H1 (cell line): ENCODE results near the gene ZIC5. TPM values are rescaled to one million over a fixed set of nuclear protein-coding genes. Genes with fewer than 3 reads are reported as not detected.

Experiments
- CTCF ChIA-PET: fragments of 300-600 bp; sonication (Branson Sonifier 250); formaldehyde crosslinking; loops from one replicate; lab custom pipeline; 2021; ENCODE audit not compliant: partially characterized antibody; lab: Charles Lee
- POLR2A ChIA-PET: fragments of 300-600 bp; sonication (Branson Sonifier 250); formaldehyde crosslinking; loops from one replicate; lab custom pipeline; 2021; ENCODE audit warnings: inconsistent platforms; ENCODE audit not compliant: partially characterized antibody; lab: Charles Lee
- DNase-seq, 2 experiments: peaks; one replicate each; pipeline versions ENCODE4 v3.0.0 to v3.0.0-alpha.2; 2010 to 2022; ENCODE audit warnings: low spot score in 2 of 2, low read depth in 1 of 2, mixed read lengths in 1 of 2
- FAIRE-seq: peaks from 2 replicates; lab custom pipeline; 2011; peaks lifted over from hg19 to GRCh38; lab: Jason Lieb, UNC
- H2AFZ ChIP-seq: 2 replicates; pipeline ENCODE4 v1.8.1; 2012; ENCODE audit warnings: low read length, inconsistent platforms
- H2AK5ac ChIP-seq: 2 replicates; pipeline ENCODE4 v1.6.1; 2013; ENCODE audit warnings: low read depth, low read length
- H2BK120ac ChIP-seq: replicated peaks from 2 replicates; pipeline ENCODE3; 2013; ENCODE audit warnings: low read depth, low read length, inconsistent platforms
- H2BK12ac ChIP-seq: 2 replicates; pipeline ENCODE4 v1.6.1; 2013; ENCODE audit warnings: low read depth, low read length
- H2BK15ac ChIP-seq: 2 replicates; pipeline ENCODE4 v1.6.1; 2013; ENCODE audit warnings: low read length
- H2BK20ac ChIP-seq: 2 replicates; pipeline ENCODE4 v1.6.1; 2013; ENCODE audit warnings: low read length
- H2BK5ac ChIP-seq: 2 replicates; pipeline ENCODE4 v1.6.1; 2013; ENCODE audit warnings: low read depth, low read length
- H3K14ac ChIP-seq: 2 replicates; pipeline ENCODE4 v1.6.1; 2013; ENCODE audit warnings: inconsistent platforms; ENCODE audit not compliant: insufficient read length
- H3K18ac ChIP-seq: 2 replicates; pipeline ENCODE4 v1.6.1; 2013; ENCODE audit warnings: low read length; ENCODE audit errors: extremely low read depth
- H3K23ac ChIP-seq: 2 replicates; pipeline ENCODE4 v1.6.1; 2013; ENCODE audit warnings: inconsistent platforms; ENCODE audit not compliant: insufficient read length
- H3K23me2 ChIP-seq: 2 replicates; pipeline ENCODE4 v1.6.1; 2013; ENCODE audit warnings: low read depth, low read length
- H3K27ac ChIP-seq: 2 replicates; pipeline ENCODE4 v1.6.1; 2011; ENCODE audit warnings: low read depth, low read length, inconsistent platforms
- H3K27me3 ChIP-seq, 4 experiments: replicated peaks in 1 of 4; 1 replicate in 1 of 4; 2 replicates in 3 of 4; pipeline versions ENCODE4 v1.6.1 to v1.8.1; 2011 to 2013; ENCODE audit warnings: low read length in 3 of 4, mild to moderate bottlenecking in 3 of 4, inconsistent platforms in 2 of 4, mixed read lengths in 2 of 4, moderate library complexity in 1 of 4; ENCODE audit not compliant: control insufficient read depth in 3 of 4, insufficient read depth in 3 of 4; ENCODE audit errors: extremely low read depth in 1 of 4
- H3K36me3 ChIP-seq, 4 experiments: 2 replicates each; pipeline versions ENCODE4 v1.6.1 to v1.8.1; 2011 to 2013; ENCODE audit warnings: mild to moderate bottlenecking in 4 of 4, low read length in 3 of 4, moderate library complexity in 2 of 4, control low read depth in 1 of 4, inconsistent platforms in 1 of 4; ENCODE audit not compliant: insufficient read depth in 4 of 4, control insufficient read depth in 2 of 4
- H3K4ac ChIP-seq: replicated peaks from 2 replicates; pipeline ENCODE3; 2013; ENCODE audit warnings: low read length, low read depth, mixed read lengths, inconsistent platforms; ENCODE audit not compliant: insufficient read length
- H3K4me1 ChIP-seq, 4 experiments: replicated peaks in 1 of 4; 1 replicate in 1 of 4; 2 replicates in 3 of 4; pipeline versions ENCODE4 v1.6.1 to v1.8.1; 2011 to 2013; ENCODE audit warnings: low read length in 3 of 4, inconsistent platforms in 2 of 4, mixed read lengths in 1 of 4; ENCODE audit not compliant: insufficient read depth in 4 of 4, control insufficient read depth in 3 of 4
- H3K4me2 ChIP-seq, 2 experiments: 2 replicates each; pipeline versions ENCODE4 v1.6.1 to v1.8.1; 2011 to 2013; ENCODE audit warnings: low read depth in 2 of 2, low read length in 2 of 2, control low read depth in 1 of 2, inconsistent platforms in 1 of 2, mild to moderate bottlenecking in 1 of 2; ENCODE audit not compliant: insufficient read depth in 1 of 2
- H3K4me3 ChIP-seq, 4 experiments: fragments of 200-600, 300-600 bp in 1 of 4; sonication (generic), shearing (Covaris generic), sonication (Bioruptor Twin) in 1 of 4; 2 replicates each; pipeline versions ENCODE4 v1.5.1 to v1.8.1; 2011 to 2016; ENCODE audit warnings: low read length in 4 of 4, low read depth in 3 of 4, control low read depth in 2 of 4, inconsistent platforms in 2 of 4, mild to moderate bottlenecking in 2 of 4, mixed read lengths in 1 of 4, moderate library complexity in 1 of 4; ENCODE audit not compliant: insufficient read depth in 2 of 4; ENCODE audit errors: extremely low read depth in 1 of 4
- H3K56ac ChIP-seq: replicated peaks from 2 replicates; pipeline ENCODE3; 2013; ENCODE audit warnings: low read depth, mild to moderate bottlenecking, mixed read lengths, low read length, inconsistent platforms; ENCODE audit not compliant: insufficient read length
- H3K79me1 ChIP-seq: 2 replicates; pipeline ENCODE4 v1.6.1; 2013; ENCODE audit warnings: low read depth, low read length, control low read depth
- H3K79me2 ChIP-seq, 2 experiments: 2 replicates each; pipeline versions ENCODE4 v1.6.1 to v1.8.1; 2012 to 2013; ENCODE audit warnings: low read length in 2 of 2, mild to moderate bottlenecking in 2 of 2, inconsistent platforms in 1 of 2; ENCODE audit not compliant: insufficient read depth in 2 of 2, control insufficient read depth in 1 of 2
- H3K9ac ChIP-seq, 4 experiments: replicated peaks in 1 of 4; 1 replicate in 1 of 4; 2 replicates in 3 of 4; pipeline versions ENCODE4 v1.6.1 to v1.8.1; 2011 to 2013; ENCODE audit warnings: low read depth in 3 of 4, low read length in 3 of 4, control low read depth in 2 of 4, mild to moderate bottlenecking in 2 of 4, moderate library complexity in 2 of 4, inconsistent platforms in 1 of 4; ENCODE audit errors: extremely low read depth in 1 of 4
- H3K9me3 ChIP-seq, 2 experiments: 2 replicates each; pipeline versions ENCODE4 v1.6.1 to v1.8.1; 2012 to 2013; ENCODE audit warnings: mild to moderate bottlenecking in 2 of 2, moderate library complexity in 2 of 2, control low read depth in 1 of 2, inconsistent platforms in 1 of 2, low read depth in 1 of 2, low read length in 1 of 2, mixed read lengths in 1 of 2; ENCODE audit not compliant: insufficient read depth in 2 of 2
- H4K20me1 ChIP-seq, 2 experiments: replicated peaks in 1 of 2; 2 replicates each; pipeline versions ENCODE3 to v1.8.1; 2011 to 2013; ENCODE audit warnings: inconsistent platforms in 2 of 2, low read length in 2 of 2, mild to moderate bottlenecking in 1 of 2; ENCODE audit not compliant: insufficient read depth in 2 of 2, control insufficient read depth in 1 of 2
- H4K5ac ChIP-seq: 2 replicates; pipeline ENCODE4 v1.6.1; 2013; ENCODE audit warnings: low read length, low read depth, mixed read lengths, inconsistent platforms; ENCODE audit not compliant: insufficient read length
- H4K8ac ChIP-seq: 2 replicates; pipeline ENCODE4 v1.8.0; 2013; ENCODE audit warnings: mild to moderate bottlenecking, moderate library complexity, low read length, inconsistent platforms; ENCODE audit not compliant: insufficient read depth; ENCODE audit errors: extremely low read depth
- H4K91ac ChIP-seq: replicated peaks from 2 replicates; pipeline ENCODE3; 2013; ENCODE audit warnings: low read length, mixed read lengths, inconsistent platforms; ENCODE audit not compliant: insufficient read length
- CBX5 ChIP-seq: fragments of 300-800, 300-1000 bp; sonication (generic); IDR thresholded peaks from 2 replicates; pipeline ENCODE4 v1.7.1; 2016; ENCODE audit warnings: antibody characterized with exemption, low read length, low read depth
- CHD1 ChIP-seq: IDR thresholded peaks from 2 replicates; pipeline ENCODE4 v1.6.1; 2012; ENCODE audit warnings: low read depth, low read length, improper control_type of control experiment
- EGR1 ChIP-seq: IDR thresholded peaks from 2 replicates; pipeline ENCODE4 v1.6.1; 2011; ENCODE audit warnings: low read depth, low read length, borderline replicate concordance
- RFX5 ChIP-seq: IDR thresholded peaks from 2 replicates; pipeline ENCODE4 v1.6.1; 2011; ENCODE audit warnings: low read depth, low read length, improper control_type of control experiment, borderline replicate concordance
- RNF2 ChIP-seq: fragments of 200-900, 300-1000 bp; sonication (generic); IDR thresholded peaks from 2 replicates; pipeline ENCODE4 v1.7.1; 2016; ENCODE audit warnings: borderline replicate concordance, low read depth, mild to moderate bottlenecking, antibody characterized with exemption, low read length; ENCODE audit not compliant: poor library complexity, severe bottlenecking; ENCODE audit errors: missing control alignments
- SIN3A ChIP-seq, 2 experiments: IDR thresholded peaks in 1 of 2; conservative IDR thresholded peaks in 1 of 2; 2 replicates each; pipeline ENCODE4 v1.6.1; 2011 to 2012; ENCODE audit warnings: low read length in 2 of 2, improper control_type of control experiment in 1 of 2, low read depth in 1 of 2, mild to moderate bottlenecking in 1 of 2
- YY1 ChIP-seq: IDR thresholded peaks from 2 replicates; pipeline ENCODE4 v1.6.1; 2011; ENCODE audit warnings: low read depth, mild to moderate bottlenecking, low read length
- ZNF274 ChIP-seq: IDR thresholded peaks from 2 replicates; pipeline ENCODE4 v1.7.0; 2012; ENCODE audit warnings: low read length, borderline replicate concordance; ENCODE audit errors: extremely low read depth
- WGBS, 2 experiments: shearing (Covaris generic) in 1 of 2; methylation state at CpG; one replicate each; pipeline versions ENCODE4 v1.1.6 to v1.1.7; 2013 to 2015; ENCODE audit warnings: low lambda C conversion rate in 2 of 2, mixed read lengths in 2 of 2, inconsistent platforms in 1 of 2, low coverage in 1 of 2, missing lambda C conversion rate in 1 of 2; ENCODE audit not compliant: insufficient replicate concordance in 2 of 2, insufficient coverage in 1 of 2, insufficient read length in 1 of 2; ENCODE audit errors: extremely low coverage in 1 of 2, missing lambda C conversion rate in 1 of 2; 5-methylcytosine and 5-hydroxymethylcytosine counted together
- polyA plus RNA-seq, 7 experiments: library from polyadenylated mRNA; depleted of rRNA in 3 of 7; stranded (reverse) in 5 of 7; unstranded in 2 of 7; fragments of >200 nt in 5 of 7; fragments of 200-250 nt in 2 of 7; gene quantifications; 1 replicate in 5 of 7; 2 replicates in 1 of 7; 4 replicates in 1 of 7; pipeline versions ENCODE4 v1.2.1 to v1.2.3, GENCODE V29; 2011 to 2013; ENCODE audit warnings: missing spikeins in 2 of 7, mixed read lengths in 2 of 7
- total RNA-seq: library from RNA; stranded (reverse); fragmentation: NEBNext Ultra II Directional; extraction: Animal tissue kit (Norgen Biotek cat#: 25700); gene quantifications from 2 replicates; pipeline ENCODE4 v1.2.1, GENCODE V29; 2021
- TF ChIP-seq, protein P1 (sequence below): IDR thresholded peaks from 2 replicates; pipeline ENCODE4 v1.6.1; 2011; ENCODE audit warnings: low read length, improper control_type of control experiment

The ZIC5 gene
- total and polyA plus RNA-seq, 2 of the 8 experiments (the other 6 are each of a cell fraction or from before 2014, with no cell fraction given), result 14.2 to 52.7 TPM

DNA sequence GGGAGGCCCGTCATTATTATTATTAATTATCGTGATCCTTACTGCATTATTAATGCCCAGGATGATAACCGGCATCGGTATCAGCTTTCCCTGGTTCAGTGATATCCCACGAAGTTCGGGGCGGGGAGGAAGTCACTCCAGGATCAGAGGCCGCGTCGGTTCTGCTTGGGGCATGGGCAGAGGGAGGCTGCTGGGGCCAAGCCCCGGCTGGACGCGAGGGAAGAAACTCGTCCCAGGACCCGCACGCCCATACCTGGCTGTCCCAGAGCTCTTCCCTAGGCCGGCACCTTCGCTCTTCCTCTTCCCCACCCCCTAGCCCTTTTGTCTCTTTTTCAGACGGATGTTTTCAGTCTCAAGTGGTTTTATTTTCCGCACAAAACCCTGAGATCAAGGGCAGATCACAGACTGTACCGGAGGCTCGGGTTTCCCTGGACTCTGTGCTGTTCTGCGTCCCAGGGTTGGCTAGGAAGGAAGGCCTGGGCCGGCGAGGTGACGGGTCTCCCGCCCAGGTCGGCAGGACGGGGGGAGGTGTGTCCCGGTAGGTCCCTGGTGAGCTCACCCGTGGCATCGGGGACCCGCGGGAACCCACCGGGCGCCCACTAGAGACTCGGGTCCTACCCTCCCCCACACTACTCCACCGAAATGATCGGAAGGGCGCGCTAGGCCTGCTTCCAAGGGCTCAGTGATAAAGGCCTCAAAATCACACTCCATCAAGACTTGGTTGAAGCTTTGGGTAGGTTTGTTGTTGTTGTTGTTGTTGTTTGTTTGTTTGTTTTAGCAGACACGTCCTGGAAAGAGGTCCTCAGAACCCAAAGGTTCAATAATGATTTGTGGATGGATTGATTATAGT is 17.9 kb upstream of the ZIC5 start:
- Histone ChIP-seq H3K23ac (no peak overlapping the region), H3K4me1 (peaks cover 8 to 37% (median 25%) of the 10 kb centered on the region in 4 experiments), H3K36me3 (peaks cover 5 to 25% (median 12%) of the 10 kb centered on the region in 4 experiments; a peak in 6 of 8 replicates), H4K5ac (no peak overlapping the region), H2BK12ac (peak overlapping the region; percentile 29), H4K8ac (no peak overlapping the region; the same call in none of the 2 replicates), H3K79me1 (no peaks in the 10 kb centered on the region; the same call in 1 of the 2 replicates), H3K27me3 (peaks cover 3 to 66% (median 41%) of the 10 kb centered on the region in 4 experiments; a peak in 6 of 7 replicates), H3K4me3 (peak overlapping the region; percentile 31 to 72 (median 50); a peak in 7 of 8 replicates), H2BK5ac (peak overlapping the region; percentile 28; the same call in 1 of the 2 replicates), H2AK5ac (no peak overlapping the region), H3K18ac (peak overlapping the region; percentile 10; the same call in 1 of the 2 replicates), H3K27ac (no peak overlapping the region), H2AFZ (no peak overlapping the region), H4K91ac (no peak overlapping the region), H4K20me1 (peaks cover 2 to 6% of the 10 kb centered on the region in 2 experiments), H2BK20ac (peak overlapping the region; percentile 91; the same call in 1 of the 2 replicates), H3K14ac (no peak overlapping the region), H3K4ac (no peak overlapping the region), H3K4me2 (peak overlapping the region; percentile 91 to 95), H3K23me2 (peaks cover 23% of the 10 kb centered on the region; the same call in 1 of the 2 replicates), H2BK120ac (no peak overlapping the region), H3K56ac (peak overlapping the region; percentile 67), H2BK15ac (no peak overlapping the region), H3K79me2 (peaks cover under 1 to 26% of the 10 kb centered on the region in 2 experiments; a peak in 3 of 4 replicates), H3K9ac (no peak overlapping the region), H3K9me3 (no peaks in the 10 kb centered on the region)
- DNase-seq, result peak in 1 of 2 experiments; percentile 76
- ChIA-PET CTCF (interaction anchor here (0.5 to 2.5 kb wide), 10 partner anchors 30 to 525 kb away, joined by 3 to 10 read pairs (median 4); no protein-coding TSS in a partner anchor), POLR2A (interaction anchor here (0.6 to 10.0 kb wide), 12 partner anchors 7 to 416 kb away, joined by 3 to 145 read pairs (median 4); partner anchors contain the start of genes ZIC2 and ZIC5)
- no peak for FAIRE-seq
- 6% methylated on average over 36 of the region's 42 CpGs; no CpG with 5 or more reads in 1 of the 2 experiments for whole genome bisulfite sequencing, 2 experiments
- TF ChIP-seq YY1 (no peak), CHD1 (no peak), RNF2 (peak; percentile 21), SIN3A (conservative IDR thresholded peaks at IDR 0.05 in 1 of 2, IDR thresholded peaks at IDR 0.05 in 1 of 2; ENCODE audit: low read depth in 1 of 2, low read length in 2 of 2) (no peak), EGR1 (no peak), CBX5 (no peak), ZNF274 (no peak), RFX5 (no peak)
- TF ChIP-seq, protein P1, sequence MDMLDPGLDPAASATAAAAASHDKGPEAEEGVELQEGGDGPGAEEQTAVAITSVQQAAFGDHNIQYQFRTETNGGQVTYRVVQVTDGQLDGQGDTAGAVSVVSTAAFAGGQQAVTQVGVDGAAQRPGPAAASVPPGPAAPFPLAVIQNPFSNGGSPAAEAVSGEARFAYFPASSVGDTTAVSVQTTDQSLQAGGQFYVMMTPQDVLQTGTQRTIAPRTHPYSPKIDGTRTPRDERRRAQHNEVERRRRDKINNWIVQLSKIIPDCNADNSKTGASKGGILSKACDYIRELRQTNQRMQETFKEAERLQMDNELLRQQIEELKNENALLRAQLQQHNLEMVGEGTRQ, result no peak
